Measurements from ENCODE around the gene USP37.

The USP37 gene

DNA sequence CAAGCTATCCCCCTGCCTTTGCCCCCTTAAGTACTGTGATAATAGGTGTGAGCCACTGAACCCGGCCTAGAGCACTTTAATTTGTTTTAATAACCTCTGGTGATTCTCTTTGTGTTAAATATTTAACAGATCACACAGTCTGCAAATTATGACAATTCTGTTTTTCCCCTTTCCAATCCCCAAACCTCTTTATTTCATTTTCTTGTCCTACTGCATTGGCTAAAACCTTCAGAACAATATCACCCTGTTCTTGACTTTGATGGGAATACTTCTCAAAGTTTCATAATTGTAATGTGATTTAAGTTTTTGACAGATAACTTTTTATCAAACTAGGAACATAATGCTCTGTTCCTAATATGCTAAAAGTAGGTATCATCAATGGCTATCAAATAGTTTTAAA is 44.5 kb downstream of the USP37 start:
- no peaks in the 10 kb centered on the region for H4K20me1 ChIP-seq
- H3K36me3 ChIP-seq: peaks cover 99% of the 10 kb centered on the region
- H3K4me1 ChIP-seq: no peaks in the 10 kb centered on the region

DNA sequence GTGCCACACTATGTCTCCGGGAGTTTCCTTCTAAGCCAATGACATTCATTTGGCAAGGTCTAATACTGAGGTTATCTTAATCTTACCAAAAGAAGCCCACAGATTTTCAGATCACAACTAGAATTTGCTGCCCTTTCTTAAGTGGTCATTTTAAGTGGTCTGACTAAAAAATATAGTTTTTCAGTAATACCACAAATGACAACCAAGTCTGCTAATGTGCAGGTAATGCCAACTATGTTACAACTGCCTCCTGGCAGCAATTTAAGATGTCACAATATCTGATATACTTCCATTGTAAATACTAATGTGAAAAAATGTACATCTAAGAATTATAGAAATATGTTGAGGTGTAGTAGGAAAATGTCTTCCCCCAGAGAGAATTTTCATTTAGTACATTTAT is 49.3 kb downstream of the USP37 start:
- no peaks in the 10 kb centered on the region for H3K4me1 ChIP-seq
- no peaks in the 10 kb centered on the region for H3K27me3 ChIP-seq
- H4K20me1 ChIP-seq: no peaks in the 10 kb centered on the region
- TF ChIP-seq Cebpa-rat (IDR thresholded peaks at IDR 0.05): no peak
- peaks cover 85% of the 10 kb centered on the region for H3K36me3 ChIP-seq
- no peak overlapping the region for H3K4me3 ChIP-seq
- no peaks in the 10 kb centered on the region for H3K9me3 ChIP-seq
- H3K4me2 ChIP-seq: no peak overlapping the region
- no peak overlapping the region for H3K27ac ChIP-seq
- H3K9ac ChIP-seq: no peak overlapping the region

More for the DNA sequence above, 44.5 kb downstream of the USP37 start:
- Histone ChIP-seq H3K27me3 (no peaks in the 10 kb centered on the region), H3K4me3 (no peak overlapping the region), H3K27ac (no peak overlapping the region), H3K9ac (no peak overlapping the region), H3K9me3 (peaks cover 46% of the 10 kb centered on the region), H3K4me2 (no peak overlapping the region)
- no peak for TF ChIP-seq Cebpa-rat (IDR thresholded peaks at IDR 0.05)

DNA sequence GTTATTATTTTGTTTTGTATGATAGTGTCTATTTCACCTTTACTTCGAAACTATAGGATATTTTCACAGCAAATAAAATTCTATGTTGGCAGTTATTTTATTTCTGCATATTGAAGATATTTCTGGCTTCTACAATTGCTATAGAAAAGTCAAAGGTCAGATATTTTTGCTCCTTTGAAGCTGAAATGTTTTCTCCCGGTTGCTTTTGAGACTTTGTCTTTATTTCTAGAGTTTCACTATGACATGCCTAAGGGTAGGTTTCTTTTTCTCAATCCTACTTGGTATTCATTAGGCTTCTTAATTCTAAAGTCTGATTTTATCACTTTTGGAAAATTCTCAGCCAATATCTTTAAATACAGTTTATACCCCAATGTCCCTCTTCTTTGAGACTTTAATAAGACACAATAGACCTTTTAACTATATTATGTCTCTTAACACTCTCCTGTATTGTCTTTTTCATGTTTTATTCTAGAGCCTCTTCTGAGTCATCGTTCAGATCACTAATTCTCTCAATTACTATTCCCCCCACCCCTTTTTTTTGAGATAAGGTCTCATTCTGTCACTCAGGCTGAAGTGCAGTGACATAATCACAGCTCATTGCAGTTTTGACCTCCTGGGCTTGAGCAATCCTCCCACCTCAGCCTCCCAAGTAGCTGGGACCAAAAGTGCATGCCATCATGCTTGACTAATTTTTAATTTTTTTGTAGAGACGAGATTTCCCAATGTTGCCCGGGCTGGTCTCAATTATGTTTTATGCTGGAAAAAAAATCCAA is 50.5 kb downstream of the USP37 start:
- Histone ChIP-seq H3K9ac (no peak overlapping the region), H3K36me3 (peaks cover 84% of the 10 kb centered on the region), H3K4me3 (no peak overlapping the region), H3K4me2 (no peak overlapping the region), H3K4me1 (no peaks in the 10 kb centered on the region), H3K27ac (no peak overlapping the region), H4K20me1 (no peaks in the 10 kb centered on the region), H3K9me3 (no peaks in the 10 kb centered on the region), H3K27me3 (no peaks in the 10 kb centered on the region)
- no peak for TF ChIP-seq Cebpa-rat (IDR thresholded peaks at IDR 0.05)

DNA sequence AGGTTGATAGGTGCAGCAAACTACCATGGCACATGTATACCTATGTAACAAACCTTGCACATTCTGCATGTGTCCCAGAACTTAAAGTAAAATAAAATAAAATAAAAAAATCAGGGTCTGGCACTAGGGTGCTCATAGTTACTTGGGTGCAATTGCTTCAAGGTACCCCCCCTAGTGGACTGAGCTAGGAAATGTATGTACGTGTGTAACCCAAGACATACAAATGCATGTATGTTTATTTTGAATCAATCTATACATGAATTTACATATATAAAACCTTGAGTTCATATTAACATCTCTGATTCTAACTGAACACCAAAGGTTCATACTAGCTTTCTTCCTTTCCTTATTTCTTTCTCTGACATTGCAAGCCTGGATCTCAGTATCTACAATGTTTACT is 51.5 kb downstream of the USP37 start:
- no peak for TF ChIP-seq Cebpa-rat (IDR thresholded peaks at IDR 0.05)
- no peaks in the 10 kb centered on the region for H3K4me1 ChIP-seq
- no peak overlapping the region for H3K27ac ChIP-seq
- no peak overlapping the region for H3K4me2 ChIP-seq
- no peak overlapping the region for H3K4me3 ChIP-seq
- no peaks in the 10 kb centered on the region for H4K20me1 ChIP-seq
- peaks cover 82% of the 10 kb centered on the region for H3K36me3 ChIP-seq
- no peak overlapping the region for H3K9ac ChIP-seq
- H3K27me3 ChIP-seq: no peaks in the 10 kb centered on the region
- H3K9me3 ChIP-seq: no peaks in the 10 kb centered on the region

DNA sequence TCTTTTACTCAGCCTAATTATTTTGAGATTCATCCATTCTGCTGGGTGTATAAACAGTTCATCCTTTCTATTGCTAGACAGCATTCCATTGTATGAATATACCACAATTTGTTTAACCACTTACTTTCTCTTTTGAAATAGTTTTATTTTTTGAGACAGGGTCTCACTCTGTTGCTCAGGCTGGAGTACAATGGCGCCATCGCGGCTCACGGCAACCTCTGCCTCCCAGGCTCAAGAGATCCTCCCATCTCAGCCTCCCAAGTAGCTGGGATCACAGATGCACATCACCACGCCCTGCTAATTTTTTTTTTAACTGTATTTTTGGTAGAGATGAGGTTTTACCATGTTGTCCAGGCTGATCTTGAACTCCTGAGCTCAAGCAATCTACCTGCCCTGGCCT is 54.5 kb downstream of the USP37 start:
- no peak overlapping the region for H3K27ac ChIP-seq
- no peak overlapping the region for H3K4me2 ChIP-seq
- peaks cover 72% of the 10 kb centered on the region for H3K36me3 ChIP-seq
- H4K20me1 ChIP-seq: no peaks in the 10 kb centered on the region
- H3K27me3 ChIP-seq: no peaks in the 10 kb centered on the region
- H3K4me1 ChIP-seq: no peaks in the 10 kb centered on the region
- H3K9ac ChIP-seq: no peak overlapping the region
- no peaks in the 10 kb centered on the region for H3K9me3 ChIP-seq
- H3K4me3 ChIP-seq: no peak overlapping the region
- TF ChIP-seq Cebpa-rat (IDR thresholded peaks at IDR 0.05): no peak

DNA sequence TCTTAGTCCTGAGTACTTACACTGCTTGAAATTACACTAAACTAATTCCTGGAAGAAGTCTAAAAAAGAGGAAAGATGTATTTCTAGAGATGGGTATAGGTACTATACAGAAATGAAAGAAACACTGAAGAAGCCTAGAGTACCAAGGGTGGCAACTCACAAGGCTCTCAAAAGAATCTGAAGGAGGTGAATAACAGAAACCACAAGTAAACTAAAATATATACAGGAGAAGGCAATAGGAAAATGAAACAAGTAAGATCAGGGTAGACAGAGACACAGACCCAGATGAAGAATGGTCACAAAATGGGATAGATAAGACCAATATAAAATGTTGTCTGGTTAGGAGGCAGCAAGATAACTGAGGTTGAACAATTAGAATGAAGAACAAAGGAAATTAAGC is 59.9 kb downstream of the USP37 start:
- H3K36me3 ChIP-seq: peaks cover 81% of the 10 kb centered on the region
- no peak overlapping the region for H3K27ac ChIP-seq
- no peak overlapping the region for H3K9ac ChIP-seq
- no peak for TF ChIP-seq Cebpa-rat (IDR thresholded peaks at IDR 0.05)
- H3K4me1 ChIP-seq: no peaks in the 10 kb centered on the region
- no peak overlapping the region for H3K4me2 ChIP-seq
- H3K27me3 ChIP-seq: no peaks in the 10 kb centered on the region
- no peaks in the 10 kb centered on the region for H3K9me3 ChIP-seq
- no peaks in the 10 kb centered on the region for H4K20me1 ChIP-seq
- no peak overlapping the region for H3K4me3 ChIP-seq

DNA sequence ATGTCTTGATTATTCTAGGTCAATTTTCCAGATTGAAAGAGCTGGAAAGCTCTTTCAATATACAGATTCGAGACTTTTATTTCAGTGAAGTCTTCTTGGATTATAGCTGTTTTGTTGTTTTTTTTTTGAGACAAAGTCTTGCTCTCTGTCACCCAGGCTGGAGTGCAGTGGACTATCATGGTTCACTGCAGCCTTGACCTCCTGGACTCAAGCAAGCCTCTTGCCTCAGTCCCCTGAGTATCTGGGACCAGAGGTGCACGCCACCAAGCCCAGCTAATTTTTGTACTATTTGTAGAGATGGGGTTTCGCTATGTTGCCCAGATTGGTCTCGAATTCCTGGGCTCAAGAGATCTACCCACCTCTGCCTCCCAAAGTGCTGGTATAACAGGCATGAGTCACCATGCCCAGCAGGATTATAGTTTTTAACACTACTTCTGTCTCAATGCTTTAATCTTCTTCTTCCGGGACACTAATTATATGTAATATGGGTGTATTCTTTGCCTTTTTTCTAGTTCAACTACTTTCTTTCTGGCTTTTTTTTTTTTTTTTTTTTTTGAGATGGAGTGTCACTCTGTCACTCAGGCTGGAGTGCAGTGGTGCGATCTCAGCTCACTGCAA is 62.3 kb downstream of the USP37 start:
- Histone ChIP-seq H3K4me1 (no peaks in the 10 kb centered on the region), H3K4me2 (no peak overlapping the region), H3K36me3 (peaks cover 78% of the 10 kb centered on the region), H3K4me3 (no peak overlapping the region), H4K20me1 (no peaks in the 10 kb centered on the region), H3K27me3 (no peaks in the 10 kb centered on the region), H3K27ac (no peak overlapping the region), H3K9me3 (no peaks in the 10 kb centered on the region), H3K9ac (no peak overlapping the region)
- TF ChIP-seq Cebpa-rat (IDR thresholded peaks at IDR 0.05): no peak

DNA sequence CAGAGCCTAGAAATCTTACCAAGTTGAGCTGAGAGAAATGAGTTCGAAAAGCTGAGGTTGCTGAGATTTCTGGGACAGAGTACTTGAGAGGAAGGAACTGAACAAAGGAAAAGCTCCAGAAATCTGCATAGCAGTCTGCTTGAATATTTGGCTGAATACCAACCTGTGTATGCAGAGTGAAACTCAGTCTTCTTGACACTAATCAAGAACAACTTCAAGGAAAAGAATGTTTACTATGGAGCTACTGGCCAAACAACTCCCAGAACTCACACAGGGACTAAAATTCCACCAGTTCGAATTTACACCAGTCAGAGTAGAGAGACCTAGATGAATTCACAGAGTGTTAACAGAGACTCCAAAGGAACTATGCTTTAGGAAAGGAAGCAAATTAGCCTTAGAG is 66.5 kb downstream of the USP37 start:
- no peak overlapping the region for H3K27ac ChIP-seq
- no peak overlapping the region for H3K4me2 ChIP-seq
- peaks cover 79% of the 10 kb centered on the region for H3K36me3 ChIP-seq
- H4K20me1 ChIP-seq: no peaks in the 10 kb centered on the region
- no peak for TF ChIP-seq Cebpa-rat (IDR thresholded peaks at IDR 0.05)
- no peak overlapping the region for H3K9ac ChIP-seq
- no peaks in the 10 kb centered on the region for H3K4me1 ChIP-seq
- no peaks in the 10 kb centered on the region for H3K9me3 ChIP-seq
- no peaks in the 10 kb centered on the region for H3K27me3 ChIP-seq
- no peak overlapping the region for H3K4me3 ChIP-seq

DNA sequence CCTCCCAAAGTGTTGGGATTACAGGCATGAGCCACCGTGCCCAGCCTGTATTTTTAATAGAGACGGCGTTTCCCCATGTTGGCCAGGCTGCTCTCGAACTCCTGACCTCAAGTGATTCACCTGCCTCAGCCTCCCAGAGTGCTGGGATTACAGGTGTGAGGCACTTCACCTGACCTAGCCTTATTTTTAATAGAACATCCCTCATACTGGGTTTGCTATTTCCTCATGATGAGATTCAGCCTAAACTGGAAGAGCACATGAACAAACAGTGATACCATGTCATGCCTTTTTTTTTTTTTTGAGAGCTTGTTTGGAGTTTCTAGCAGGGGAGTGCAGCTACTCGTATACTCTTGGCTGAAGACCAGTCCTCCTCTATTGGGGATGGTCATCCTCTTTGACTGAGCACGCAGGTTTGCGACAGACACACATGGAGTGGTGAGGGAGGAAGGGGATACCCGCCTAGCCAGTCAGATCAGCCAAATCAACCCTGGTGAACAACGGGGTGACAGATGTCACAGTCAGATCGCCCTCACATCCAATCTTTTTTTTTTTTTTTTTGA is 67.6 kb downstream of the USP37 start:
- H3K27me3 ChIP-seq: no peaks in the 10 kb centered on the region
- peaks cover 79% of the 10 kb centered on the region for H3K36me3 ChIP-seq
- no peak overlapping the region for H3K9ac ChIP-seq
- no peaks in the 10 kb centered on the region for H3K4me1 ChIP-seq
- H3K4me3 ChIP-seq: no peak overlapping the region
- H4K20me1 ChIP-seq: no peaks in the 10 kb centered on the region
- H3K9me3 ChIP-seq: no peaks in the 10 kb centered on the region
- H3K4me2 ChIP-seq: no peak overlapping the region
- no peak overlapping the region for H3K27ac ChIP-seq
- no peak for TF ChIP-seq Cebpa-rat (IDR thresholded peaks at IDR 0.05)

DNA sequence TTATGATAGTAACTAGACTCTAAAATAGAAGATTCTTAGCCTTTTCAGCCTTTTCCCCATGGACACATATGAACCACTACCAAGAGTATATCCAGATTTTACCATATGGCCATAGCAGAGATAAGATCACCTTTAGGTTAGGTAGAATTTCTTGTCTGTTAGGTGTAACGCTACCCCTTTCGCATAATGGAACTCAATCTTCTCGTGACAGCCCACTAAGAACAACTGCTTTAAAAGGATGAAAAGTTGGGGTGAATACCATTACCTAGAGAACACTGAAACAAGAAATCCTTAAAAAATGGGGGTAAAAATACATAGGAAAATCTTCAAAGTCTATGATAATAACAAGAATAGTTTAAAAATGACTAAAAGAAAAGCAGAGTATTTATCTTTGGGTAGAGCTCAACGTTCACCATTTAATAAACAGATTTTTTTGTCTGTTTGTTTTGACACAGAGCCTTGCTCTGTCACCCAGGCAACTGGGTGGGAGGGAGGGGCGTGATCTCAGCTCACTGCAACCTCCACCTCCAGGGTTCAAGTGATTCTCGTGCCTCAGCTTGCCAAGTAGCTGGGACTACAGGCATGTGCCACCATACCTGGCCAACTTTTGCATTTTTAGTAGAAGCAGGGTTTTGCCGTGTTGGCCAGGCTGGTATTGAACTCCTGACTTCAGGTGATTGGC is 82.0 kb downstream of the USP37 start:
- Histone ChIP-seq H3K36me3 (peaks cover 90% of the 10 kb centered on the region), H3K4me2 (no peak overlapping the region), H3K9ac (no peak overlapping the region), H3K9me3 (no peaks in the 10 kb centered on the region), H3K27me3 (no peaks in the 10 kb centered on the region), H3K4me1 (peaks cover 17% of the 10 kb centered on the region), H3K4me3 (no peak overlapping the region), H3K27ac (no peak overlapping the region), H4K20me1 (no peaks in the 10 kb centered on the region)
- TF ChIP-seq Cebpa-rat (IDR thresholded peaks at IDR 0.05): no peak

All from BLaER1 (cell line).